Fibroblast of villous mesenchyme (primary cell): ENCODE data around the gene ANK3. TPM values are rescaled to one million over a fixed set of nuclear protein-coding genes. Genes with fewer than 3 reads are reported as not detected.
A peak's percentile ranks its signal among the peaks of the same experiment; 100 is the strongest.

Experiments used
- DNase-seq: peaks from one replicate; pipeline ENCODE4 v3.0.0-alpha.2; 2010; ENCODE audit warnings: low read depth
- H3K4me3 ChIP-seq: 2 replicates; pipeline ENCODE4 v1.5.1; 2011; ENCODE audit warnings: low read depth, mild to moderate bottlenecking, low read length
- total RNA-seq: library from RNA; depleted of rRNA; stranded (reverse); fragments of >200 nt; gene quantifications from 2 replicates; pipeline ENCODE4 v1.2.3, GENCODE V29; 2012
- TF ChIP-seq, protein P1 (sequence below): IDR thresholded peaks from 2 replicates; pipeline ENCODE4 v1.5.1; 2012; ENCODE audit warnings: low read depth, mild to moderate bottlenecking, low read length; ENCODE audit not compliant: insufficient read depth

Gene ANK3
- total RNA-seq, 1 donor: 1.3 TPM

DNA sequence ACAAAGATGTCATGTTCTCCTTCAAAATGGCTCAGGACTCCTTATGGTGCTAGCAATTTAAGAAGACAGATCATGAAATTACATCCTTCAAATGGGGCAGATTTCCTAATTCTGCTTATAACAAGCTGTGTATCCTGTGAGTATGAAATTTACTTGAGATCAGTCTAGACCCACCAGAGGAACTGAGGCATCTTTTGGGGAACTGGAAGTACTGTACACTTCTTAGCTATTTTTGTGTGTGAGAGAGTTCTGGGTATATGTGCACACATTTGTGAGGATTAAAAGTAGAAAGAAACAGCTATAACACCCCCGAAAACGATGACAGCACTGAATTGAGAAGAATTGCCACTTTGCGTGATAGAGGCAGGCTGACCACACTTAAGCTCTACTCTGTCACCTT is 296.4 kb downstream of the ANK3 start:
- TF ChIP-seq, protein P1, sequence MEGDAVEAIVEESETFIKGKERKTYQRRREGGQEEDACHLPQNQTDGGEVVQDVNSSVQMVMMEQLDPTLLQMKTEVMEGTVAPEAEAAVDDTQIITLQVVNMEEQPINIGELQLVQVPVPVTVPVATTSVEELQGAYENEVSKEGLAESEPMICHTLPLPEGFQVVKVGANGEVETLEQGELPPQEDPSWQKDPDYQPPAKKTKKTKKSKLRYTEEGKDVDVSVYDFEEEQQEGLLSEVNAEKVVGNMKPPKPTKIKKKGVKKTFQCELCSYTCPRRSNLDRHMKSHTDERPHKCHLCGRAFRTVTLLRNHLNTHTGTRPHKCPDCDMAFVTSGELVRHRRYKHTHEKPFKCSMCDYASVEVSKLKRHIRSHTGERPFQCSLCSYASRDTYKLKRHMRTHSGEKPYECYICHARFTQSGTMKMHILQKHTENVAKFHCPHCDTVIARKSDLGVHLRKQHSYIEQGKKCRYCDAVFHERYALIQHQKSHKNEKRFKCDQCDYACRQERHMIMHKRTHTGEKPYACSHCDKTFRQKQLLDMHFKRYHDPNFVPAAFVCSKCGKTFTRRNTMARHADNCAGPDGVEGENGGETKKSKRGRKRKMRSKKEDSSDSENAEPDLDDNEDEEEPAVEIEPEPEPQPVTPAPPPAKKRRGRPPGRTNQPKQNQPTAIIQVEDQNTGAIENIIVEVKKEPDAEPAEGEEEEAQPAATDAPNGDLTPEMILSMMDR: no peak
- H3K4me3 ChIP-seq: no peak overlapping the region
- no peak for DNase-seq

DNA sequence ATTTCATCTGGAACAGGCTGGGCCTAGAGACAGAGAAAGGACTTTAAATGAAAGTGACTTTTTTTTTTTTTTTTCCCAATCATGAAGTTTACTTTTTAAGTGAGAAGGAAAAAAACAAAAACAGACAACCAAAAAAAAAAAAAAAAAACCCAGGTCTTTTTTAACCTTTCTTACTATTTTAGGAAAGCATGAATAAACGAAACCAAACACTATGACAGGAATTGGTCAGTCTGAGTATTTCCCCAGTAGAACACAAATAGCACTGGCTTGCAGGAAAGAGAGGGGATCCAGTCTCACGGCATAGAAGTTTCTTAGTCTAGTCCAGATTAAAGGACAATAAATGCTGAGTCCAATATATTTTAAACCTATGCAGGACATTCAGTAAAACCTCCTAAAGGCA is 302.8 kb downstream of the ANK3 start:
- TF ChIP-seq, protein P1: no peak
- H3K4me3 ChIP-seq: no peak overlapping the region
- no peak for DNase-seq

DNA sequence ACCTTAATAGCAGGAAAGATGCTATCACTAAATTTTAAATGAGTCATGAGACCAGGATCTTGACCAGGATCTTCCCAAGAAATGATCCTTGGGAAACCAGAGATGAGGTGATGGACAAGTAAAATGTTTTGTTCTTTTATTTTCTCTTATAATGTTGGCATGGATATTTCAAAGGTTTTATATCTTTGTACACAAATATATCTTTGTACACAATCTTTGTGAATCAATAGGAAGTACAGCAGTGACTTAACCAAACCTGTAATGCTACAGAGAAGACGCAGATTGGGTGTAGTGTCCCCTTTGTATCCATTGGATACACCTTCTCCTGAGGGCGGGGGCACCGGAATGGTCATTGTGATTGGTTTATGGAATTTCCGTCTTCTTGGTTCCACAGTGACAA is 303.3 kb downstream of the ANK3 start:
- DNase-seq: no peak
- TF ChIP-seq, protein P1: no peak

DNA sequence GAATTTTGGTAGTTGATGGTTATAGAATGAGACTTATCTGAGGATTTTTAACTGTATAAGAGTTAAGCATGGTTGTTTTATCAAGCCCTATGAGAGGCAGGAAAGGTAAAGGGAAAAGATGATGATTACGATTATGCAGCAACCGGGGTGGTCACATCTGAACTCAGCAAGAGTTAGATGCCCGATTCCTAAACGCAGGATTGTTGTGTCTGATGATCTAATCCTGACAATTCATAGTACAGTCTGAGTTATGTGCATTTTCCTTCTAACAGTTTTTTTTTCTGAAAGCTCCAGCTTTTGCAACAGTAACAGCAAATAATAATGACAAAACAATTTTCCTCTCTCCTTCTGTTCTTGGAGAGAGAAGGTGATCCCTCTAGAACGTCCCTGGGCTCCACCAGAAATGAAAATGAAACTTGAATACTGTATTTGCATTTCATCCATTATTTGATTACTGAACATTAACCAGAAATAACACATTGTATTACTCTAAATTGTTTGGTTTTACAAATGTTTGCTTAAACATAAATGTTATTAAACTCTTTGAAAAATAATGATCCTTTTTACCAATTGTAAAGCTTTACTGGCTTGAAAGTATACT is 306.8 kb downstream of the ANK3 start:
- H3K4me3 ChIP-seq: no peak overlapping the region
- TF ChIP-seq, protein P1: no peak
- peak; percentile 8 for DNase-seq

More for the DNA sequence above, 303.3 kb downstream of the ANK3 start:
- H3K4me3 ChIP-seq: no peak overlapping the region

DNA sequence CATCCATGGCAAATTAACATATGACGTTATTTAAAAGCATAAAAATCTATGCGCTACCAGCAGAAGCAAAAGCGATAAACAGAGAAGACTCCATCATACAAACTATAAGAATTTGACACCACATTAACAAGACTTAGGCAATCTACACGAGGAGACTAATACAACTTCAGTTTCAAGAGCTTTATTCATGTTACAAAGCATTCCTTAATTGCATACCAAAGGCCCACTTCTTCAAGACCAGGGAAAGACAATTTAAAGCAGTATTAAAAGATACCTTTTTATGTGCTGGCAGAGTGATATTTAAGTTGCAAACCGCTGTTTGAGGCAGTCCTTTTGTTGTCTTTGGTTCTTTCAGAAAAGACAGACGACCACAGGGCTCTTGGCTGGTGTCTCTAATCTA is 307.3 kb downstream of the ANK3 start:
- TF ChIP-seq, protein P1: no peak
- H3K4me3 ChIP-seq: no peak overlapping the region
- DNase-seq: no peak

DNA sequence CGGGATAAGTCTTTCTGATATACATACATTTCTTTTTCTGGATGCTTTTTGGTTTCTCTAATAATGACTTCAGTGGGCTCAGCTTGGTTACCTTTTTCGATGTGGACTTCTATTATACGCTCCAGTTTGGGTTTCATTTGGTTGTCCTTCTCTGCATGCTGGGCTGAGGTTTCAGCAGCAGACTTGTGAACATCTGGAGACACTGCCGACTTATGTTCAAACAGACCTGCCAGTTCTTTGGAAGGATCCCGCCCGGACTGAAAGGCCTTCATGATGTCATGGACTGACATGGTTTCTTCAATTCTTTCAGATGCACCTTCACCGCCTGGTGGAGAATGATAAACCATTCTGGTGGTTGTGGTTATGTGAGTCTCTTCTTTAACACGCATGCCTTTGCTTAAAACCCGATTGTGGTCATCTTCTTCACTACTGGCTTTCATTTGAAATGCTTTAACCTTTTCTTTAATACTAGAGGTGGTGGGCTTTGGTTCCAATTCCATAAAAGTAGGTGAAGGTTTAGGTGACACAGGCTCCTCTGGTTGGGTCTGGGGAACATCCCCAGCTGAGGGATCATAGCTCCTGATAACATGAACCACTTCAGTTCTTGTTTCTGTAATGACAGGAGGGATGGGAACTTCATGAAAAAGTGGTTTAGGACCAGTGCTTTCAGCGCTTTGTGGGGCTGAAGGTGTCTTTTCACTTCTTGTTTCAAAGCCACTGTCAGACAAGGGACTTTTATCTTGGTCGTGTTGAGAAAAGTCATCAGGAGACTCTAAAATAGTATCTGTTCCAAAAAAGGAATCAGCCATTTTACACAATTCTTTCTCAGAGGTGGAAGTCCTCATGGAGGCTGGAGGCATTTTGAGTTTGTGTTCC is 315.7 kb downstream of the ANK3 start:
- H3K4me3 ChIP-seq: no peak overlapping the region
- DNase-seq: no peak
- TF ChIP-seq, protein P1: no peak
